Limb (tissue), 2 donors: ENCODE data around the gene PRKCA.

ENCODE experiments used
- DNase-seq, 2 donors: peaks; one replicate each; pipeline ENCODE4 v3.0.0-alpha.2; 2016; ENCODE audit errors: extremely low spot score in 2 of 2

The PRKCA gene

DNA sequence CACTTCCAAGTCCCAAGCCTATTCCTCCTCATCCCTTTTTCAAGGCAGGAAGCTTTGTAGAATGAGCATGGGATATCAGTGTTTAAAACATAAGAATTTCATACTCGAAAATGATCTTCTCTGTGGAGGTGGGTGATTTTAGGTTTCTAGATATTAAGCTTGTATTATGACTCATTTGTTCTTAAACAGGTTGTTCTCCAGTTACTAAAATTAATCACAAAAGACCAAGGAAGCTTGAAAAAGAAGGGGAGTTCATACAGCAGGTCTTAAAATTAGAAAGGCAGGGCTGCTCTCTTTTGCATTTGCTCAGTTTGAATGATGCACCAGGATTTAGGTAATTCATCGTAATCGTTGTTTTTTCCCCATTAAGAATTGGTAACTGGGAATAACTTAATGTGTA is 208.7 kb downstream of the PRKCA start:
- DNase-seq: no peak

DNA sequence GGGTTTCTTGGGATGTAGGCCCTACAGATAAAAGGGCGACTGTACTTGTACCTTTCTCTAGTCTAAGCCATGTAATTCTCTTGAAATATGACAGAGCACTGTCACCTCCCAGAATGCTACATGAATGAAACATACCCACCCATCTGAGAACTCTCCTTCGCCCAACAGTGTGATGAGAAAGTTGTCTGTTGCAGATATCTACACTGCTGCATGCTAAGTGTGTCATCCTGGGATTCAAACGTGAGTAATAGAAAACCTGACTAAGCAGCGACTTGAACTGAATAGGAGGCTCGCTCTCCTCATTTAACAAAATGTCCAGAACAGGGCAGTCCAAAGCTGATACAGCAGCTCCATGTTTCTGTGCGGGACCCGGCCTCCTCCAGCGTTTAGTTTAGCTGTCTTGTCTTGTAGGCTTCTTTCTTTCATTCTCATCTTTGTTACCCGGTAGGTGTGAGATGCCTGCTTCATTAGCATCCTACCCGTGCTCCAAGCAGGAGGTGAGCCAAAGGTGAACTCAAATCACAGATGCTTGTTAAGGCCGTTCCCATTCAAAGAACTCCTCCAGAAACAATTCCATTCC is 211.9 kb downstream of the PRKCA start:
- DNase-seq: no peak

GRCh38 chr17:66515974-66516373 is 213.6 kb downstream of the PRKCA start:
- DNase-seq: no peak

GRCh38 chr17:66517336-66518009 is 215.1 kb downstream of the PRKCA start:
- DNase-seq: no peak

GRCh38 chr17:66518108-66518507 is 215.7 kb downstream of the PRKCA start:
- no peak for DNase-seq

DNA sequence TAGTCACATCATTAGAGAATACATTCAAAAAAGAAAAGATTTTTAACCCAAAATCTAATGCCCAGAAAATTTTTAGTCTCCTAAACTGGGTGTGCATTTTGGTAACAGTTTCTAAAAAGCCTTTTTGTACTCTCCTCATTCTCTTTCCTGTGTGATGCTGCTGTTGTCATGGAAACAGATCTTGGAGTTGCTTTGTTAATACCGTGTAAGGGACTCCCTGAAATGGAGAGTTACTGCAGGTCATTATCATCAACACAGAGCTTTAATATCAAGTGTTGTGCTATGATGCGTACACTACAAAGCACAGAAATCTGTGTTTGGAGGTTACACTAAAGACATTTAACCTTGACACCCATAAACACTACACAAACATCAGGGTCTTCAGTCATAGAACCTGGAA is 216.3 kb downstream of the PRKCA start:
- no peak for DNase-seq

GRCh38 chr17:66519154-66519553 is 216.7 kb downstream of the PRKCA start:
- no peak for DNase-seq

DNA sequence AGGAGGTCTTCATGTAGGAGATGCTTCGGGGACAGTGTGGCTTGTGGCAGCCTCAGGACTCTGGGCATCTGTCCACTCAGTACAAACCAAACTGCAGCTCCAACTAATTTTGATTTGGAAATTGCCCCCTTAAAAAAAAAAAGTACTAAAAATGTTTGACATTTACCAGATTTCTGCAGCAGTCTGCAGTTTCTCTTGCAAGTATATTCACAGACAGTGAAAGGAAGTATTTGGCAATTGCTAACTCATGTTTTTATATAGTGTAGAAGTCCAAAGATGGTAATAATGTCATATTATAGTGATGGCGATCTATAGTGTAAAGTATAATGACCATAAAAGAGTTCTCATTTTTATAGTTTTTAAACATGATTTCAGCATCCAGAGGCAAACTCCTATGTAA is 218.6 kb downstream of the PRKCA start:
- no peak for DNase-seq

- no peak for DNase-seq
Observed at GRCh38 chr17:66522591-66523272, 220.3 kb downstream of the PRKCA start.

- DNase-seq: no peak
Observed at GRCh38 chr17:66523378-66524200, 221.2 kb downstream of the PRKCA start.

DNA sequence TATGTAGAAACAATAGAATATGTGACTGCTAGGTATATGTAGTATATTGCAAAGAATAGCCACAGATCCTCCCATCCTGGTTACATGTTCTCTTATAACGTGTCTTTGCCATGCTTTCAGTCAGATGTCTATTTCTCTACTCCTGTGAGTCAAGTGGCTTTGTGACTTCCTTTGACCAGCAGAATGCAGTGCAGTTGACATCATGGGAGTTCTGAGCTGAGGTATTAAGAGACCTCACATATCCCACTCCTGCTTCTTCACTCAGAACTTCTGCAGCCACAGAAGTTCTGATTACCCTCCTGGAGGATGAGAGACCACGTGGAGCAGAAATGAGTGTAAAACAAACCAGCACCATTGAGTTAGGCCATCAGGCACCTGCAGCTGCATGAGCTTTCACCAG is 222.5 kb downstream of the PRKCA start:
- no peak for DNase-seq

DNA sequence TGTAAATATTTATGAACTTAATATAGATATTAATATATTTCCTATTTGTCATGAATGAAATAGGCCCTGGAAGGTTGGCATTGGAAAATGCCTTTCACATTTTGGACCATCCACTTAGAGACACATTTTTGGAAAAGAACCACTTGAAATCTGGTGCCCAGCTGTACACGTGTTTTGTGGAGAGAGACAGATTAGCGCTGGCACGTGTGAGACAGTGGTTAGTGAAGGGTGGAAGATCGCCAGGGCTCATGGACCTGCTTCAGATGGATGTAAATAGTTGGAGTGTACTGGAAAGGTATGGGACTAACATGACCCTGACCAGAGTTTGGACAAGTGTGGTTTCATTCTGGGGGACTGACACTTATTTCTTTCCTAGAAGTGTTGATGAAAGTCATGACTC is 222.9 kb downstream of the PRKCA start:
- DNase-seq: no peak

DNA sequence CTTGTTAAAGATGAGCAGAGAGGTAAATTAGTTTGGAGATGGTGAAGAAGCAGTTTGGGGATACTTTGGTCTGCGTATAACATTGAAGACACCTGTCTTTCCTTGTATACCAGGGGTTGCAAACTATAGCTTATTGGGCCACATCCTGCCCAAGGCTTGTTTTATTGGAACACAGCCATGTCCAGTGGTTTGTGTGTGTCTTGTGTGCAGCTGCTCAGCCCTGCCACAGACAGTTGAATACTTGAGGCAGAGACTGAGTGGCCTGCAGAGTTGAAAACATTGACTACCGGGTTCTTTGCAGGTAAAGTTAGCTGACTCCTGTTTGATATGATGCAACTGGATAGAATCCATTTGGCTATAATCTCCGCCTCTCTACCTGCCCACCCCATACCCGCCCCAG is 224.4 kb downstream of the PRKCA start:
- no peak for DNase-seq

GRCh38 chr17:66527335-66527734 is 224.9 kb downstream of the PRKCA start:
- DNase-seq: no peak

DNA sequence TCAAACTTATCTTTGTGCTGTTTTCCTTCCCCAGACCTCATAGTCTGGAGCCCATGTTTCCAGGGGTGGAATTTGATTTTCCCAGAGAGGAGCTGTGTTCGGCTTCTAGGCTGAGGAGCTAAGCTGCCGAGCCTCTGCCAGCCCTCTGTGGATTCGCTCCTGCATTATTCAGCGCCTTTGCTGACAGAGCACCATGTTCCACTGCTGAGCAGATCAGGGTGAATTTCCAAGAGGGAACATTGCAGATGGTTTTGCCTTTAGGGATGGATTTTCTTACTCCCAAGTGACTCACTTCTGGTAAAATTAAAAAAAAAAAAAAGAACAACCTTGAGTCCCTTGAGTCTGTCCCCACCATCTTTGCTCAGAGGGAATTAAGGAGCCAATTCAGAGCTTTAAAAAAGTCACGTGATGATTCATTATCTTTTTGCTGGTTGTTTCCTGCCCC is 229.5 kb downstream of the PRKCA start:
- no peak for DNase-seq

DNA sequence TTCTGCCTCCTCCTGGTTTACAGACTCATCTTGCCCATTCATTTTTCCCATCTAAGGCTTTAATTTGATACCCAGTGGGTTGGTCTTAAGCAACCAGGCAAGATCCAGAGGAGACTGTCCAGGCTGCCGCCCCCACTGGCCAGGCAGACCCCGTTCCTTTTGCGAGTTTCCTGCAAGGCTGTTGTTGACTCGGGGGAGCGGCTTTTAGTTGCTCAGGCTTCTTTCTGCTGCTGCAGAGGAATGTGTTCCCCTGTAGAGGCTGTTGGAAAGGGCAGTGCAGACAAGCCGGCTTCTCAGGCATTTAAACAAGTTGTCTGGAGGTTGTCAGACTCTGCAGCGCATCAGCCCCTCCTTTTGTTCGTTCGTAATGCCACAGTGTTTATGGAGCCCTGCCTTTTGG is 231.2 kb downstream of the PRKCA start:
- DNase-seq: peak in 1 of 2 donors; percentile 57

DNA sequence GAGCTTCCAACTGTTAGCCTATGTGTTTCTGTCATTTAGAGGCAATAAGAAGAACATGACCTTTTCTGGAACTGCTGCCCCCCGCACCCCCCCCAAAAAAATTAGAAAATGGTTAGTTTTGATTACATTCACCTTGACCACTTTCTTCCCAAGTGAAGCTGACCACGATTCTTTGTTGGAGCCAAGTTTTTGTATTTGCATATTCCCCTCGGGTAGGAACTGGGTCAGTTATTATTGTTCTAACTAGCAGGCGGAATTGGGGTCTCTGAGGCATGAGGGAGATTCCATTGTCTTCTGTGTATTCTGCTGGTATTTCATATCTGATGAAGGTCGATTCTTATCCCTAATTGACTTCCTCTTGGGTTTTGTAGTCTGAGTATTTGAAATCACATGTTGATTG is 231.6 kb downstream of the PRKCA start:
- no peak for DNase-seq

GRCh38 chr17:66535611-66536010 is 233.2 kb downstream of the PRKCA start:
- DNase-seq: no peak

DNA sequence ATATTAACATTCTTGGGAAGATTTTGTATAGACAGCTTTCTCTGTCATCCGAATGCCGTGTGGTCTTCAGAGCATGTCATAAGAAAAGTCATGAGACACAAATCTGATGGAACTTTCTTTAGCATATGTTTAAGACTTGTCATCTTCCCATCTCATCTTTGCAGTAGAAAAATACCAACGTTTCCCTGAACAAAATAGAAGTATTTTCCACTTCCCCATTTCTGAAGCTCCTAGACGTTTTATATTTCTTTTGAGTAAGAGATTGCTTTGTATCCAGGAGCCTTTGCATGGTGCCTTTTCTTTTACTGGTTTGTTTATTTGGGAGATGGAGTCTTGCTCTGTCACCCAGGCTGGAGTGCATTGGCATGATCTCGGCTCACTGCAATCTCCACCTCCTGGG is 235.1 kb downstream of the PRKCA start:
- no peak for DNase-seq

- DNase-seq: no peak
Observed at GRCh38 chr17:66538776-66539175, 236.4 kb downstream of the PRKCA start.

GRCh38 chr17:66540131-66540781 is 237.8 kb downstream of the PRKCA start:
- peak; percentile 57 to 66 for DNase-seq
